PC-9 (cell line): Measurements from ENCODE around the gene TRIM69. TPM values are rescaled to one million over a fixed set of nuclear protein-coding genes. Genes with fewer than 3 reads are reported as not detected.
"Not testable (repeated sequence)": the region's sequence is repeated elsewhere in the genome, so short reads cannot be mapped to it uniquely, and the experiment has no call there.

Experiments
- BruUV-seq: library from RNA; stranded (reverse); fragments of 400-500 nt; replicated peaks from 2 replicates; lab custom pipeline; 2021; lab: Mats Ljungman, UMichigan
- CTCF ChIA-PET: fragments of 300-600 bp; sonication (Branson Sonifier 250); formaldehyde crosslinking; loops from one replicate; lab custom pipeline; 2022; ENCODE audit warnings: antibody characterized with exemption; lab: Charles Lee
- POLR2A ChIA-PET: fragments of 300-600 bp; sonication (Branson Sonifier 250); formaldehyde crosslinking; loops from one replicate; lab custom pipeline; 2022; ENCODE audit warnings: antibody characterized with exemption; ENCODE audit not compliant: unreplicated experiment; lab: Charles Lee
- DNase-seq, 2 experiments: peaks; one replicate each; pipeline versions ENCODE4 v3.0.0 to v3.0.0-alpha.2; 2015 to 2022; ENCODE audit warnings: mixed read lengths in 1 of 2
- H2AFZ ChIP-seq: fragments of 200-600 bp; sonication (generic); 2 replicates; pipeline ENCODE4 v1.8.1; 2017; ENCODE audit warnings: antibody characterized with exemption
- H3F3A ChIP-seq: fragments of 200-600 bp; sonication (generic); 2 replicates; pipeline ENCODE4 v1.8.1; 2017; ENCODE audit warnings: antibody characterized with exemption, mild to moderate bottlenecking, low read depth; ENCODE audit not compliant: insufficient read depth
- H3K27ac ChIP-seq: fragments of 200-600 bp; sonication (generic); 2 replicates; pipeline ENCODE4 v1.6.1; 2016; ENCODE audit warnings: mixed run types
- H3K27me3 ChIP-seq: fragments of 200-600 bp; sonication (generic); 2 replicates; pipeline ENCODE4 v1.6.1; 2016; ENCODE audit warnings: low read depth, mixed run types; ENCODE audit not compliant: insufficient read depth
- H3K36me3 ChIP-seq: fragments of 200-600 bp; sonication (generic); 2 replicates; pipeline ENCODE4 v1.6.1; 2016; ENCODE audit warnings: low read depth, mixed run types
- H3K4me1 ChIP-seq: fragments of 200-600 bp; sonication (generic); replicated peaks from 2 replicates; pipeline ENCODE4 v1.6.1; 2016; ENCODE audit warnings: mixed run types; ENCODE audit not compliant: insufficient read depth
- H3K4me2 ChIP-seq: fragments of 200-600 bp; sonication (generic); 2 replicates; pipeline ENCODE4 v1.6.1; 2017; ENCODE audit warnings: mixed run types
- H3K4me3 ChIP-seq: fragments of 200-600 bp; sonication (generic); 2 replicates; pipeline ENCODE4 v1.6.1; 2016; ENCODE audit warnings: mixed run types
- H3K79me2 ChIP-seq: fragments of 200-600 bp; sonication (generic); 2 replicates; pipeline ENCODE4 v1.6.1; 2017; ENCODE audit warnings: low read depth, mixed run types
- H3K9me2 ChIP-seq: fragments of 200-600 bp; sonication (generic); 2 replicates; pipeline ENCODE4 v1.8.1; 2017; ENCODE audit warnings: mild to moderate bottlenecking; ENCODE audit not compliant: insufficient read depth
- H3K9me3 ChIP-seq: fragments of 200-600 bp; sonication (generic); 2 replicates; pipeline ENCODE4 v1.8.1; 2016; ENCODE audit warnings: low read depth; ENCODE audit not compliant: insufficient read depth
- H4K20me1 ChIP-seq: fragments of 200-600 bp; sonication (generic); 2 replicates; pipeline ENCODE4 v1.8.1; 2017; ENCODE audit not compliant: insufficient read depth
- EZH2 ChIP-seq: fragments of 200-600 bp; sonication (generic); IDR thresholded peaks from 2 replicates; pipeline ENCODE4 v1.8.0; 2017; ENCODE audit warnings: antibody characterized with exemption, low read depth
- intact Hi-C: fragments of 100-400 bp; cut with micrococcal nuclease; formaldehyde crosslinking; loops from one replicate; pipeline ENCODE4 v1.10.0; 2022; ENCODE audit not compliant: unreplicated experiment
- total RNA-seq: library from RNA; stranded (reverse); gene quantifications from 2 replicates; pipeline ENCODE4 v1.2.3, GENCODE V29; 2021
- TF ChIP-seq, protein P1 (sequence below): fragments of 200-600 bp; sonication (generic); conservative IDR thresholded peaks from 2 replicates; pipeline ENCODE4 v1.6.1; 2017; ENCODE audit warnings: mixed run types, antibody characterized with exemption, mild to moderate bottlenecking, moderate library complexity

TRIM69 gene
- total RNA-seq, 1 experiment from 2014 or later: 17.4 TPM

DNA sequence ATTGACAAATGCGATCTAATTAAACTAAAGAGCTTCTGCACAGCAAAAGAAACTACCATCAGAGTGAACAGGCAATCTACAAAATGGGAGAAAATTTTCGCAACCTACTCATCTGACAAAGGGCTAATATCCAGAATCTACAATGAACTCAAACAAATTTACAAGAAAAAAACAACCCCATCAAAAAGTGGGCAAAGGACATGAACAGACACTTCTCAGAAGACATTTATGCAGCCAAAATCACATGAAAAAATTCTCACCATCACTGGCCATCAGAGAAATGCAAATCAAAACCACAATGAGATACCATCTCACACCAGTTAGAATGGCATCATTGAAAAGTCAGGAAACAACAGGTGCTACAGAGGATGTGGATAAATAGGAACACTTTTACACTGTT lies 7.1 kb downstream of the TRIM69 start:
- H2AFZ ChIP-seq, CTCF ChIA-PET, DNase-seq, H3K9me3 ChIP-seq, intact Hi-C loops, H3K27me3 ChIP-seq, H3K36me3 ChIP-seq, H3K79me2 ChIP-seq, H4K20me1 ChIP-seq, H3K4me2 ChIP-seq, H3K27ac ChIP-seq, BruUV-seq, POLR2A ChIA-PET, H3F3A ChIP-seq, H3K4me1 ChIP-seq, H3K4me3 ChIP-seq, H3K9me2 ChIP-seq: not testable (repeated sequence)

DNA sequence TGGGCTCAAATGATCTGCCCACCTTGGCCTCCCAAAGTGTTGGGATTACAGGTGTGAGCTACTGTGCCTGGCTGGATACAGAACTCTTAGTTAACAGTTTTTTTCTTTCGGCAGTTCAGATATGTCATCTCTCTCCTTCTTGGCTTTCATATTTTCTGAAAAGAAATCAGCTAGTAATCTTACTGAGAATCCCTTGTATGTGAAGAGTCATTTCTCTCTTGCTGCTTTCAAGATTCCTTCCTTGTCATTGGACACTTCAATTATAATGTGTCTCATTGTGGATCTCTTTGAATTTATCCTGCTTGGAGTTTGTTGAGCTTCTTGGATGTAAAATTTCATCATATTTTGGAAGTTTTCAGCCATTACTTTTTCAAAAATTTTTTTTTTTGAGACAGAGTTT lies 17.0 kb downstream of the TRIM69 start:
- Histone ChIP-seq H3K79me2 (no peaks in the 10 kb centered on the region), H3K9me3 (no peaks in the 10 kb centered on the region), H3K4me2 (no peak overlapping the region), H3K9me2 (no peaks in the 10 kb centered on the region), H3K36me3 (no peaks in the 10 kb centered on the region), H3K4me1 (no peaks in the 10 kb centered on the region), H3K27ac (no peak overlapping the region), H2AFZ (no peak overlapping the region), H3K4me3 (no peak overlapping the region), H4K20me1 (no peaks in the 10 kb centered on the region), H3K27me3 (no peaks in the 10 kb centered on the region), H3F3A (no peaks in the 10 kb centered on the region)
- ChIA-PET POLR2A (interaction anchor here (0.7 kb wide), 1 partner anchor 22 kb away, joined by 3 read pairs; no protein-coding TSS in a partner anchor), CTCF (no interaction called here)
- TF ChIP-seq EZH2: no peak
- DNase-seq: no peak
- BruUV-seq: no TSS peak
- intact Hi-C loops: no loop called here

GRCh38 chr15:44763187-44763586 lies 26.9 kb downstream of the TRIM69 start:
- Histone ChIP-seq H3K27ac (no peak overlapping the region), H3K4me1 (no peaks in the 10 kb centered on the region), H3K79me2 (no peaks in the 10 kb centered on the region), H3K27me3 (no peaks in the 10 kb centered on the region), H3K9me2 (no peaks in the 10 kb centered on the region; the same call in 1 of the 2 replicates), H3K9me3 (no peaks in the 10 kb centered on the region), H2AFZ (no peak overlapping the region), H3K4me2 (no peak overlapping the region), H3K4me3 (no peak overlapping the region), H4K20me1 (no peaks in the 10 kb centered on the region), H3K36me3 (no peaks in the 10 kb centered on the region), H3F3A (no peaks in the 10 kb centered on the region)
- POLR2A ChIA-PET: no interaction called here
- CTCF ChIA-PET: no interaction called here
- no peak for DNase-seq
- intact Hi-C loops: no loop called here
- TF ChIP-seq, protein P1, sequence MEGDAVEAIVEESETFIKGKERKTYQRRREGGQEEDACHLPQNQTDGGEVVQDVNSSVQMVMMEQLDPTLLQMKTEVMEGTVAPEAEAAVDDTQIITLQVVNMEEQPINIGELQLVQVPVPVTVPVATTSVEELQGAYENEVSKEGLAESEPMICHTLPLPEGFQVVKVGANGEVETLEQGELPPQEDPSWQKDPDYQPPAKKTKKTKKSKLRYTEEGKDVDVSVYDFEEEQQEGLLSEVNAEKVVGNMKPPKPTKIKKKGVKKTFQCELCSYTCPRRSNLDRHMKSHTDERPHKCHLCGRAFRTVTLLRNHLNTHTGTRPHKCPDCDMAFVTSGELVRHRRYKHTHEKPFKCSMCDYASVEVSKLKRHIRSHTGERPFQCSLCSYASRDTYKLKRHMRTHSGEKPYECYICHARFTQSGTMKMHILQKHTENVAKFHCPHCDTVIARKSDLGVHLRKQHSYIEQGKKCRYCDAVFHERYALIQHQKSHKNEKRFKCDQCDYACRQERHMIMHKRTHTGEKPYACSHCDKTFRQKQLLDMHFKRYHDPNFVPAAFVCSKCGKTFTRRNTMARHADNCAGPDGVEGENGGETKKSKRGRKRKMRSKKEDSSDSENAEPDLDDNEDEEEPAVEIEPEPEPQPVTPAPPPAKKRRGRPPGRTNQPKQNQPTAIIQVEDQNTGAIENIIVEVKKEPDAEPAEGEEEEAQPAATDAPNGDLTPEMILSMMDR: no peak
- no peak for TF ChIP-seq EZH2
- no TSS peak for BruUV-seq

DNA sequence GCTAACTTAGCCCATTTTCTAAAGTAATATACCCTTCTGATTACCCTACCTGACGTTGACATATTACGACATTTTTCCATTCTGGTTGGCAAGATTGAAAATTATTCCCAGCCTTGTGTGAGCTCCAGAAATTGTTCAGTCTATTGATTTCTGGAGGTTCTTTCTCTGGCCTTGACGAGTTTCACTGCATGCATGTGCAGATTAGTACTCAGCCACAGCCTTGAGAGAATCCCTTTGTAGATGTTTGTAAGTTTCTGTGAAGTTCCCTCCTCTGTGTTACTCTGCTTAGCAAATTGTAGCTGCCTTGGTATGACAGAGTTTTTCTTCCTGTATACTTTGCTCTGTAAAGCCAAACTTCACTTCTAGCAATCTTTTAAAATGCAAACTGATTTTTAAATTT lies 27.5 kb downstream of the TRIM69 start:
- no peaks in the 10 kb centered on the region for H3F3A ChIP-seq
- H3K4me2 ChIP-seq: no peak overlapping the region
- no peaks in the 10 kb centered on the region for H3K4me1 ChIP-seq
- H2AFZ ChIP-seq: no peak overlapping the region
- H3K9me3 ChIP-seq: no peaks in the 10 kb centered on the region
- H3K27me3 ChIP-seq: no peaks in the 10 kb centered on the region
- BruUV-seq: no TSS peak
- H3K27ac ChIP-seq: no peak overlapping the region
- no peaks in the 10 kb centered on the region for H3K36me3 ChIP-seq
- ChIA-PET POLR2A (no interaction called here), CTCF (no interaction called here)
- no peak overlapping the region for H3K4me3 ChIP-seq
- no peaks in the 10 kb centered on the region for H3K79me2 ChIP-seq
- H4K20me1 ChIP-seq: no peaks in the 10 kb centered on the region
- no peaks in the 10 kb centered on the region; the same call in 1 of the 2 replicates for H3K9me2 ChIP-seq
- DNase-seq: no peak
- intact Hi-C loops: no loop called here
- no peak for TF ChIP-seq EZH2
- TF ChIP-seq, protein P1: no peak
